ENCODE results near the gene BAMBI.

The BAMBI gene

GRCh38 chr10:28705472-28705871 lies 28.2 kb downstream of the BAMBI start:
- DNase-seq (ENCODE audit: low read depth in 2 of 2), result no peak

- no peak for DNase-seq (ENCODE audit: low read depth in 2 of 2)
Observed at GRCh38 chr10:28709001-28709710, 31.8 kb downstream of the BAMBI start.

GRCh38 chr10:28710202-28710886 lies 33.0 kb downstream of the BAMBI start:
- DNase-seq (ENCODE audit: low read depth in 2 of 2), result no peak

- DNase-seq (ENCODE audit: low read depth in 2 of 2), result no peak
Observed at GRCh38 chr10:28711041-28711440, 33.7 kb downstream of the BAMBI start.

- no peak for DNase-seq (ENCODE audit: low read depth in 2 of 2)
Observed at GRCh38 chr10:28711776-28712175, 34.5 kb downstream of the BAMBI start.

- no peak for DNase-seq (ENCODE audit: low read depth in 2 of 2)
Observed at GRCh38 chr10:28713626-28714352, 36.5 kb downstream of the BAMBI start.

GRCh38 chr10:28714401-28715053 lies 37.2 kb downstream of the BAMBI start:
- DNase-seq (ENCODE audit: low read depth in 2 of 2), result no peak

GRCh38 chr10:28715246-28715645 lies 37.9 kb downstream of the BAMBI start:
- no peak for DNase-seq (ENCODE audit: low read depth in 2 of 2)

- DNase-seq (ENCODE audit: low read depth in 2 of 2), result no peak
Observed at GRCh38 chr10:28715757-28716156, 38.4 kb downstream of the BAMBI start.

- no peak for DNase-seq (ENCODE audit: low read depth in 2 of 2)
Observed at GRCh38 chr10:28716748-28717147, 39.4 kb downstream of the BAMBI start.

- no peak for DNase-seq (ENCODE audit: low read depth in 2 of 2)
Observed at GRCh38 chr10:28717656-28718201, 40.4 kb downstream of the BAMBI start.

- DNase-seq (ENCODE audit: low read depth in 2 of 2), result no peak
Observed at GRCh38 chr10:28719789-28720436, 42.6 kb downstream of the BAMBI start.

GRCh38 chr10:28721318-28721951 lies 44.1 kb downstream of the BAMBI start:
- no peak for DNase-seq (ENCODE audit: low read depth in 2 of 2)

GRCh38 chr10:28722065-28722803 lies 44.9 kb downstream of the BAMBI start:
- no peak for DNase-seq (ENCODE audit: low read depth in 2 of 2)

GRCh38 chr10:28728366-28728765 lies 51.0 kb downstream of the BAMBI start:
- no peak for DNase-seq (ENCODE audit: low read depth in 2 of 2)

- DNase-seq (ENCODE audit: low read depth in 2 of 2), result no peak
Observed at GRCh38 chr10:28730031-28730778, 52.9 kb downstream of the BAMBI start.

GRCh38 chr10:28732091-28732490 lies 54.8 kb downstream of the BAMBI start:
- no peak for DNase-seq (ENCODE audit: low read depth in 2 of 2)

All from stimulated activated CD8-positive, alpha-beta memory T cell treated with anti-CD3 and anti-CD28 coated beads, Interleukin-2, amount 100 ng/mL, for 48 hours (primary cell).